ENCODE measurements around the gene SNX5.
"Not testable (repeated sequence)": the region's sequence is repeated elsewhere in the genome, so short reads cannot be mapped to it uniquely, and the experiment has no call there.

Gene SNX5

GRCh38 chr20:17992847-17993513 lies 24.4 kb upstream of the SNX5 start:
- no peak for DNase-seq

GRCh38 chr20:17992224-17992637 lies 23.6 kb upstream of the SNX5 start:
- no peak for DNase-seq

- no peak for DNase-seq
Observed at GRCh38 chr20:17990278-17990972, 21.8 kb upstream of the SNX5 start.

GRCh38 chr20:17987988-17988387 lies 19.4 kb upstream of the SNX5 start:
- DNase-seq, result no peak

- no peak for DNase-seq
Observed at GRCh38 chr20:17985388-17986018, 16.9 kb upstream of the SNX5 start.

GRCh38 chr20:17976305-17976704 lies 7.7 kb upstream of the SNX5 start:
- DNase-seq, result no peak

GRCh38 chr20:17972121-17972520 lies 3.5 kb upstream of the SNX5 start:
- no peak for DNase-seq

- no peak for DNase-seq
Observed at GRCh38 chr20:17971300-17972013, 2.9 kb upstream of the SNX5 start.

- no peak for DNase-seq
Observed at GRCh38 chr20:17969884-17970409, 1.4 kb upstream of the SNX5 start.

GRCh38 chr20:17969278-17969883 lies 787 bp upstream of the SNX5 start:
- DNase-seq, result no peak

- DNase-seq, result peak in 3 of 4 experiments; percentile 30 to 42 (median 38)
Observed at GRCh38 chr20:17967521-17968365, 851 bp downstream of the SNX5 start.

- no peak for DNase-seq
Observed at GRCh38 chr20:17966432-17967310, 1.9 kb downstream of the SNX5 start.

- no peak for DNase-seq
Observed at GRCh38 chr20:17965042-17965697, 3.4 kb downstream of the SNX5 start.

GRCh38 chr20:17964632-17965031 lies 4.0 kb downstream of the SNX5 start:
- no peak for DNase-seq

- DNase-seq, result no peak
Observed at GRCh38 chr20:17964073-17964472, 4.5 kb downstream of the SNX5 start.

- no peak for DNase-seq
Observed at GRCh38 chr20:17963114-17963897, 5.3 kb downstream of the SNX5 start.

GRCh38 chr20:17961587-17961940 lies 7.0 kb downstream of the SNX5 start:
- no peak for DNase-seq

GRCh38 chr20:17960927-17961586 lies 7.5 kb downstream of the SNX5 start:
- DNase-seq, result no peak

GRCh38 chr20:17960400-17960885 lies 8.2 kb downstream of the SNX5 start:
- DNase-seq, result not testable (repeated sequence)

Measured in activated naive CD4-positive, alpha-beta T cell (primary cell).